ENCODE results near the gene LIME1.
"Not testable (repeated sequence)": the region's sequence is repeated elsewhere in the genome, so short reads cannot be mapped to it uniquely, and the experiment has no call there.

The LIME1 gene

DNA sequence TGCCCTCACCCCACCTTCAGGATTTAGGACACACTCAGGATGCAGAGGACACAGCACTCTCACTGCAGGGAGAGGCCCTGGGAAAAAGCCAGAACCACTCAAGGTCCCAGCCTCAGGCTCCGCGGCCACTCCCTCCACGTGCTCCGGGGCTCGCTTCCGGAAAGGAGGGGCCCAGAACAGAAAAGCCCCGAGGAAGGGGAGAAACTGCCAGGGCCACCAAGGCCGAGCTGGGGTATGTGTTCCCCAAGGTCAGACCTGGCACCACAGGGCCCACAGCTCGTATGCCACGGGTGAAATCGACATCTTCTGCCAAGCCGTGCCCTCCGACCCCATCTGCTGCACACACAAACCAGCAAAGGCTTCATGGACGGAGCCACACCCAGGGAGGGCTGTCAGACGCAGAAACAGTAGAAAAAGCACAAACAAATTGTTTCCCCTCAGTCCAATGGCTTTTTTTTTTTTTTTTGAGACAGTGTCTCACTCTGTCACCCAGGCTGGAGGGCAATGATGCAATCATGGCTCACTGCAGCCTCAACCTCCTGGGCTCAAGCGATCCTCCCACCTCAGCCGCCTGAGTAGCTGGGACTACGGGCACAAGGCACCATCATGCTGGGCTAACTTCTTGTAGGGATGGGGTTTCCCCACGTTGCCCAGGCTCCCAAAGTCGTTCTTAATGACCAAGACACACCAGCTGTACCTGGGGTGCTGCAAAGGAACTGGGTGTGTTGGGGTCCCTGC is 36.5 kb downstream of the LIME1 start:
- no peak for DNase-seq (ENCODE audit: low read depth)

DNA sequence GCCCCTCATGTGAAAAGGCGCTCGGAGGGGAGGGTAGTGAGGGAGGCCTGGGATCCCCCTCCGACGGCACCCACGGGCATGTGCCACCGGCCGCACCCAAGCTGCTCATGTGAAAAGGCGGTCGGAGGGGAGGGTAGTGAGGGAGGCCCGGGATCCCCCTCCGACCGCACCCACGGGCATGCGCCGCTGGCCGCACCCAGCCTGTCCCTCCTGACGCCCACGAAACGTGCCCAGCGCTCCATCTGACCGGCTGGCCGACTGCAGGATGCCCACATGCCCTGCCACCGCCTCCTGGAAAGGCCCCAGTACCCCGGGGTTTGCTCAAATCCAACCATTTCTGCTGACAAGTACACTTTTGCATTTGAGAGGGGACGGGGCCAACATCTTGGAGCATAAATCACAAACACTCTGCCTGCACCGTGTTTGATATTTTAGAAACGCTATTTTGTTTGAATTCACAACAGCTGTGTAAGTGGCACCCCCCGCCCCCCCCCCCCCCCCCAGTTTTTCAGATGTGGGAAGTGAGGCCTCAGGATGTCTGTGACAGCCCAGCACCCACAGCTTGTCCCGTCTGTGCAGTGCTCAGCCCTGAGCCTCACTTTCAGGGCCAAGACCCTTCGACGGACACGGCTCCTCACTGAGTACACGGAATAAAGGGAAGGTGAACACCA is 37.2 kb downstream of the LIME1 start:
- no peak for DNase-seq (ENCODE audit: low read depth)

DNA sequence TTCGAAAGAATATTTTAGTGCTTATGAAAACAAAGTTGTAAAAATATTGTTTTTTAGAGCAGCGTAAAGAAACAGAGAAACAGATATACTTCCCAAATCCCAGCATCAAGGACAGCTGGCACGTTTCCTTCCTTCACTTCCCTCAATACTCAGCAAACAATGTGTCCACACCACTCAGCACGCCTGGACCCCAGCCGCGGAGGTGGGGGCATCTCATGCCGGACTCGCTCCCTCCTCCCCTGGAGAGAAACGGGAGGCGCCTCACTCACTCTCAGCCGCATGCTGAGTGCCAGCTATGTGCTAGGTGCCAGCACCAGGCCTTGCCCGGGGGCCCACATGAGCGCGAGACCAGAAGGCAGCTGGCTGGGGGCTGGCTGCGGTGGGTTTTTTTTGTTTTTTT is 37.8 kb downstream of the LIME1 start:
- DNase-seq (ENCODE audit: low read depth): no peak

DNA sequence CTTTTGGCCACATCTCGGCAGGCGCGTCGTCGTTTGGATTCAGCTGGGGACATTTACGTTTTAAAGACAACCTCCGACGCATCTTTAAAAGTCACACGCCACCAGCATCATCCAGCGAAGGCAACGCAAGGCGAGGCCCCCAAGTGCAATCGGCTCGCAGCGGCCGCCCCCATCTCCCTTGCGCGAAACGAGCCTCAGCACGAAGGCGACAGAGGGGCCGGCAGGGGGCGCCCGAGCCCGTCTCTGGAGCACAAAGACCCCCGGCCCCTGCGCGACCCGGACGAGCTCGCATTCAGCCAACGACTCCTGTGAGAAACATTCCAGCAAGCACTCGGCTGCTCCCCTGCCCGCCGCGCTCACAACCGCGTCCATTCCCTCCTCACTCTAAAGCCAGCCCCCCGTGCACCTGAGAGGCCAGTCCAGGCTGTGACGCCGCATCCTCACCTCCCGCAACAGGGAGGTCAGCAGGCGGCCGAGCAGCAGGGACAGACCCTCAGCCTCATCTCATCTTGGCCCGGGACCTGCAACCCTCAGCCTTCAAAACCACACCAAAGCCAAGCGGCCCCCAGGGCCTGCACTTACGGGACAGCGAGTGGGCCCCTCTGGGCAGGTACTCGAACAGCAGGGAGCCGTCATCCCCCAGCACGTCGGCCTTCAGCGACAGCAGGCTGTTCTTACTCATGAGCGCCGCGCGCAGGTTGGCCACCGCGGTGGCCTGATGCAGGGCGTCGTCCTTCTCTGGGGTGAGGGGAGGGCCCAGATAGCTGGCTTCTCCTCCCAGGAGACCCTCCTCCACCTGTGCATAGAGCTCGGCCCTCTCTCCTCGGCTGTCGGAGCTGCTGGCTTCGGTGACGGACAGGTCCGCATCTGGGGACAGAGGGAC is 38.9 kb downstream of the LIME1 start:
- DNase-seq (ENCODE audit: low read depth): no peak

DNA sequence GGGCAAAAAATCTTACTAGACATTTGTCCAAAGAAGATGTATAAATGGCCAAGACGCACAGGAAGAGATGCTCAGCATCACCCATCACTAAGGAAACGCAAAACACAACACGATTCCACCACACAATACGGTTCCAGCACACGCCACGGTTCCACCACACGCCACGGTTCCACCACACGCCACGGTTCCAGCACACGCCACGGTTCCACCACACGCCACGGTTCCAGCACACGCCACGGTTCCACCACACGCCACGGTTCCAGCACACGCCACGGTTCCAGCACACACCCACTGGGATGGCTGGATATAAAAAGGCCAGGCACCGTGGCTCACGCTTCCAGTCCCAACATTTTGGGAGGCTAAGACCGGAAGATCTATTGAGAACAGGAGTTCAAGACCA is 40.4 kb downstream of the LIME1 start:
- DNase-seq (ENCODE audit: low read depth): not testable (repeated sequence)

DNA sequence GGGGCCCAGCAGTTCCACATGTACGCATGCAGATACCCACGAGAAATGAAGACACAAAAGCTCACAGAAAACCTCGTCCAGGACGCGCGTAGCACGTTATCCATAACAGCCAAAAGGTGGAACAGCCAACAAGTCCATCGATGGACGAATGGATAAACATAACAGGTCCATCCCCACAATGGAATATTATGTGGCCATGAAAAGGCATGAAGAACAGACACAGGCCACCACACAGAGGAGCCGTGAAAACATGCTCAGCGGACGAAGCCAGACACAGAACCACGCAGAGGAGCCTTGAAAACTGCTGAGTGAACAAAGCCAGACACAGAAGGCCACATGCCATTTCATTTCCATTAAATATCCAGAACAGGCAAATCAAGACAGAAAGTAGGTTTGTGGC is 41.1 kb downstream of the LIME1 start:
- DNase-seq (ENCODE audit: low read depth): no peak

DNA sequence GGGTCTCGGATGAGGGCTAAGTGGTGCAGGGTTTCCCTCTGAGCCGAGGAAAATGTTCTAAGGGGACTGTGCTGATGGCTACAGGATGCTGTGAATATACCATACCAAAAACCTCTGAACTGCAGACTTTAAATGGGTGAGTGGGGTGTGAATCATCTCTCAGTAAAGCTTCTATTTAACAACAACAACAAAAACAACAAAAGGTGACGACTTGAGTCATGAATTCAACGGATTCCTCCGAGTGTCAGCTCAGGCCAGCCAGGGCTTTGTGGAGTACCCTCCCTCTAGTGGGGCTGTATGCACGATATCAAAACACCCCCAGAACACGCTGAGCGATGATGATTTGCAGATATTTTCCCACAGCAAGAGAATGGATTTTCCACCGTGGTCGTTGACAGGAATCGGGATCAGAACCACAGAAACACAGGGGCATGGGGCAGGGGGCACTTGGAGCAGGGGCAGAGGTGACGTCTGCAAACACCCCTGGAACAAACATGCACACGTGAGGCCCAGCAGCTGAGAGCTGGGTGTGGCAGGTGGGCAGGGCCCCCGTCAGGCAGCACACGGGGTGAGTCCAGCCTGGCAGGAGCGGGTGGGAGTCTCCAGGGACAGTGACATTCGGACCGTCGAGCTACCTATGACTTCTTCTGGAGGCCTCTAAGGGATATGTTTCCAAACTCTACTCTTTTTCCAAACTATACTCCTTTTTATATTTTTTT is 41.7 kb downstream of the LIME1 start:
- DNase-seq (ENCODE audit: low read depth): no peak

DNA sequence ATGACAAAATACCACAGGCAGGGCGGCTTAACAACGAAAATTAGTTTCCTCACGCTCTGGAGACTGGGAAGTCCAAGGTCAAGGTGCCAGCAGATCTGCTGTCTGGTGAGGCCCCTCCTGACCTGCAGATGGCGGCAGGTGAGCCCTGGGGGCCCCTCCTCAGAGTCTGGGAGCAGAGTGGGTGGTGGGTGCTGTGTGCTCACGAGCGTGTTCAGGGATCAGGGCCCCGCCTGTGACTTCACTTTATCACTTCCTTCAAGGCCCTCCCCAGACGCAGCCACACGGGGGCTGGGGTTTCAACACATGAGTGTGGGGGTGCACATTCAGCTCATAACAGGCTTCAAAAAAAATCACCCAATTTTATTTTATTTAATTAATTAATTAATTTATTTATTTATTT is 42.4 kb downstream of the LIME1 start:
- no peak for DNase-seq (ENCODE audit: low read depth)

DNA sequence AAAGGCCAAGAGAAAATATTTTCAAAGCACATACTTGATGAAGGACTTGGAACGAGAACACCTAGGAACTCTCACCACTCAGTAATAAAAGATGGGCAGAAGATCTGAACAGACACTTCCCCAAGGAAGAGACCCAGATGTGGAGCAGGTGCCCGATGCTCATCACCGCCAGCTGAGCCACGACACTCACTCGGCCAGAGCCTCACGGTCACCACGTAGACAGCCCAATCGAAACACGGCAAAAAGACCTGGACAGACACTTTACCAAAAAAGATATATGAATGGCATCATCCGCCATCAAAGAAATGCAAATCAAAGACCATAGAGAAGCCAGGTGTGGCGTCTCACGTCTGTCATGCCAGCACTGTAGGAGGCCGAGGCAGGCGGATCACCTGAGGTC is 44.7 kb downstream of the LIME1 start:
- no peak for DNase-seq (ENCODE audit: low read depth)

DNA sequence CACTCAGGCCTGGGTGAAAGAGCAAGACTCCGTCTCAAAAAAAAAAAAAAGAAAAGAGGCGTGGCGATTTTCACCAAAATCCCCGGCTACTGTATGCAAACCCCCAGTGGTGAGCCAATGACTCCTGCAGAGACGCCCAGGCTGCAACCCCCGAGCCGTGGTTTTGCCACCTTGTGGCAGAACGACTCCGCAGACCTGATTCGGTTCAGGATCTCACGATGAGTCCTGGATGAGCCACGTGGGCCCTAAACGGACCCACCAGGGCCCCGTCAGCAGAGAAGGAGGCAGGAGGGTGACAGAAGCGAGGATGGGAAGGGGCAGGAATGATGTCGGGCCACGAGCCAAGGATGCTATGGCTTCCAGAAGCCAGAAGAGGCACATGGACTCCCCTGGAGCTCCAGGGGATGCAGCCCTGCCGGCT is 45.6 kb downstream of the LIME1 start:
- DNase-seq (ENCODE audit: low read depth): no peak

DNA sequence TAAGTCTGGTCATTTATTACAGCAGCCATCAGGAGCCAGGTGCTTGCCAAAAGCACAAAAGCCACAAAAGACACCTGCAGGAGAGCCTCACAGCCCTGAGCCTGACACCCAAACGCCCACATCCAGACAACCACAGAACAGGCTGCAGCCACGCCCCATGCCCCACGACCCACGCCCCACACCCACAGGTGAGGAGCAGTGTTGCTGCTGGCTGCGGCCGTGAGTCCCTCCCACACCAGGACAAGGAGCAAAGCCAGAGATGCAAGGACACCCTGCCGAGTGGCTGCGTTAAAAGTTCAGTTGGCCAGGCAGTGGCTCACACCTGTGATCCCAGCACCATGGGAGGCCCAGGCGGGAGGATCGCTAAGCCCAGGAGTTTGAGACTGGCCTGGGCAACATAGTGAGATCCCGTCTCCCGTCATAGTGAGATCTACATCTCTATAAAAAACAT is 46.1 kb downstream of the LIME1 start:
- no peak for DNase-seq (ENCODE audit: low read depth)

DNA sequence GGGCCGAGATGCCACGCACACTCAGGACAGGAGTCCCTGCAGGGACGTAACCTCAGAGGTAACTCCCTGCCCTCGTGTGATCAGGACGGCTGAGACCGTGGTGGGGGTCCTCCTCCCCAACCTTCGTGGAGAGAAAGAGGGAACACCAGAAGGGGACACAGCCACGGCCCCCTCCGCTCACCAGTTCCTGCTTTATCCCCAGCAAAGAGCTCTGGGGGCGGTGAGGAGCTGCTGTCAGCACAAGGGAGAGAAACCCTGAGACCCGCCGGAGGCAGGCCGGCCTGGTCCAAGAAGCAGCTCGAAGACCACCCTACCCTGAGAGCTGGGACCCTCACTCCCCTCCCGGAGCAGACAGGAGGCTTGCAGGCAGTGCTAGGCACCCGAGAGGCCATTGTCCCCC is 47.5 kb downstream of the LIME1 start:
- DNase-seq (ENCODE audit: low read depth): no peak

DNA sequence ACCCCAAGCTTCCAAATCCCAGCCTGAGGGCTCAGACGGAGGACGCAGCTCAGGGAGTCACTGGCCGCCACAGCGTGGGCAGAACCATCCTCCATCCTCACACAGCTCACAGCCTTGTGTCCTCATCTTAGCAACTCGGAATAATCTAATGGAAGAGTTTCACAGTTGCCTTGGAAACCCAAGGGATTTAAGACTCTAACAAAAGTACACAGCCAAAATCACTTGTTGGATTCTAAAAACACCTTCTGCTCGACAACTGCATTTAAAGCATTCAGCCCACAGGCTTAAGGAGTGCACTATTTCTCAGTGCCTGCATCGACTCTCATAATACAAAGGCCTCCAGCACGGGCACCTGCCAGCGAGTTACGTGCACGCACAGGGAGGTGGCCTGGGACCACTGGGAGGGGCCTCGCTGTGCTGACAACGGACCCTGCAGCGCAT is 49.2 kb downstream of the LIME1 start:
- DNase-seq (ENCODE audit: low read depth): no peak

DNA sequence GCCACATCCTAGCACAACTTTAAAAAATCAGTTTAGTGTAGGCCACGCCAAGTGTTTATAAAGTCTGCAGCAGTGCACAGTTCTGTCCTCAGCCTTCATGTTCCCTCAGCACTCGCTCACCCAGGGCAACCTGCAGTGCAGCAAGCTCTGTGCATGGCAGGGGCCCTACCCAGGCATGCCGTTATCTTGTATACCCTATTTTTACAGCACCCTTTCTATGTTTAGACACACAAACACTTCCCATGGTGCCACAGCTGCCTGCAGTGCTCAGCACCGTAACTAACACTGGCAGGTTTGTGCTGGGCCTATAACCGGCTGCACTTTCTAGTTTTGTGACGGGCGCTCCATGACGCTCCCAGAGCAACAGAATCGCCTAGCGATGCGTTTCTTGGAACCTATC is 50.8 kb downstream of the LIME1 start:
- DNase-seq (ENCODE audit: low read depth): no peak

DNA sequence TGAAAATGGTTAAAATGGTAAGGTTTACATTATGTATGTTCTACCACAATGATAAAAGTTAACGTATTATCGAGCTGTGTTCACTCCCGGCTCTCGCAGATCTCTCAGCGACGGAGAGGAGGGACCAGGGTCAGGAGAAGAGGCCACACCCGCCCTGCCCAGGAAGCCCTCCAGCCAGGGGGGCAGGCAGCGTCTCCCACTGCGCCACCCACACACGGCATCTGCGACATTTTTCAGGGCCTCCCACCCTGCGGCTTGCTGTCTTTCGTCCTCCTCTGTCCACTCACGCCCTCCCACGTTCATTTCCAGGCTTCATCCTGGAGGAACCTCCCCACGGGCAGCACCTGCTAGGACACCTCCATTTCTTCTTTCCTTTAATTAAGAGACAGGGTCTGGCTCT is 51.3 kb downstream of the LIME1 start:
- DNase-seq (ENCODE audit: low read depth): no peak

Measured in non-pigmented ciliary epithelial cell (primary cell).